OCI-LY7 (cell line): ENCODE measurements around the gene PPFIA4. TPM values are rescaled to one million over a fixed set of nuclear protein-coding genes. Genes with fewer than 3 reads are reported as not detected.

Experiments
- BruUV-seq: library from RNA; stranded (reverse); fragments of 400-500 nt; replicated peaks from 2 replicates; lab custom pipeline; 2021; lab: Mats Ljungman, UMichigan
- CTCF ChIA-PET: fragments of 300-600 bp; sonication (Branson Sonifier 250); formaldehyde crosslinking; loops from one replicate; lab custom pipeline; 2022; ENCODE audit warnings: antibody characterized with exemption; ENCODE audit not compliant: unreplicated experiment; lab: Charles Lee
- POLR2A ChIA-PET: fragments of 300-600 bp; sonication (Branson Sonifier 250); formaldehyde crosslinking; loops from one replicate; lab custom pipeline; 2022; ENCODE audit warnings: antibody characterized with exemption; lab: Charles Lee
- DNase-seq: peaks from one replicate; pipeline ENCODE4 v3.0.0-alpha.2; 2015; ENCODE audit warnings: low spot score
- H2AFZ ChIP-seq: fragments of 200-600 bp; sonication (generic), shearing (Covaris generic); 2 replicates; pipeline ENCODE4 v1.6.1; 2014; ENCODE audit warnings: mild to moderate bottlenecking, antibody characterized with exemption, low read length, moderate library complexity
- H3K27ac ChIP-seq: fragments of 200-600 bp; sonication (generic); 2 replicates; pipeline ENCODE4 v1.5.1; 2014; ENCODE audit warnings: mixed run types, low read depth, mild to moderate bottlenecking, moderate library complexity, low read length, inconsistent platforms; ENCODE audit not compliant: poor library complexity, severe bottlenecking
- H3K36me3 ChIP-seq: fragments of 200-600 bp; sonication (generic); 2 replicates; pipeline ENCODE4 v1.6.1; 2014; ENCODE audit warnings: mild to moderate bottlenecking, antibody characterized with exemption, low read length, moderate library complexity, mixed read lengths; ENCODE audit not compliant: insufficient read depth
- H3K4me1 ChIP-seq: fragments of 200-600 bp; sonication (generic); 2 replicates; pipeline ENCODE4 v1.5.1; 2014; ENCODE audit warnings: mild to moderate bottlenecking, low read length; ENCODE audit not compliant: insufficient read depth, poor library complexity, severe bottlenecking
- H3K4me2 ChIP-seq: fragments of 200-600 bp; sonication (generic); 2 replicates; pipeline ENCODE4 v1.6.1; 2014; ENCODE audit warnings: mild to moderate bottlenecking, low read length
- H3K4me3 ChIP-seq: fragments of 200-600 bp; sonication (generic); 2 replicates; pipeline ENCODE4 v1.5.1; 2014; ENCODE audit warnings: mild to moderate bottlenecking, low read depth, low read length; ENCODE audit not compliant: poor library complexity, severe bottlenecking
- H3K79me2 ChIP-seq: fragments of 200-600 bp; sonication (generic); 2 replicates; pipeline ENCODE4 v1.6.1; 2016; ENCODE audit warnings: low read depth, mild to moderate bottlenecking, low read length, moderate library complexity, mixed read lengths; ENCODE audit not compliant: insufficient read depth
- H3K9me2 ChIP-seq: fragments of 200-600 bp; sonication (generic); 2 replicates; pipeline ENCODE4 v1.6.1; 2016; ENCODE audit warnings: mild to moderate bottlenecking, low read length, mixed read lengths; ENCODE audit not compliant: insufficient read depth
- H3K9me3 ChIP-seq: fragments of 200-600 bp; sonication (generic); 2 replicates; pipeline ENCODE4 v1.6.1; 2014; ENCODE audit warnings: mild to moderate bottlenecking, mixed run types, low read length, mixed read lengths
- H4K20me1 ChIP-seq: fragments of 200-600 bp; sonication (generic); 2 replicates; pipeline ENCODE4 v1.6.1; 2014; ENCODE audit warnings: mild to moderate bottlenecking, antibody characterized with exemption, low read length, moderate library complexity, mixed read lengths; ENCODE audit not compliant: insufficient read depth
- EZH2phosphoT487 ChIP-seq: fragments of 200-600 bp; sonication (generic); IDR thresholded peaks from 2 replicates; pipeline ENCODE4 v1.6.1; 2018; ENCODE audit warnings: low read depth, borderline replicate concordance, mild to moderate bottlenecking, mixed run types, antibody characterized with exemption, low read length, moderate library complexity, mixed read lengths
- intact Hi-C: fragments of 100-400 bp; cut with micrococcal nuclease; formaldehyde crosslinking; loops from one replicate; pipeline ENCODE4 v1.10.0; 2022; ENCODE audit not compliant: unreplicated experiment
- total RNA-seq, 2 experiments: library from RNA; depleted of rRNA in 1 of 2; stranded (reverse); fragments of >200 nt in 1 of 2; shearing (Covaris generic) in 1 of 2; gene quantifications; 2 replicates each; pipeline ENCODE4 v1.2.3, GENCODE V29; 2014 to 2022
- TF ChIP-seq, protein P1 (sequence below): fragments of 200-600 bp; sonication (generic); conservative IDR thresholded peaks from 2 replicates; pipeline ENCODE4 v1.5.1; 2014; ENCODE audit warnings: mild to moderate bottlenecking, antibody characterized with exemption, low read length, moderate library complexity, mixed read lengths

Gene PPFIA4
- total RNA-seq, 2 experiments from 2014 or later, result 0.03 to 2.7 TPM

DNA sequence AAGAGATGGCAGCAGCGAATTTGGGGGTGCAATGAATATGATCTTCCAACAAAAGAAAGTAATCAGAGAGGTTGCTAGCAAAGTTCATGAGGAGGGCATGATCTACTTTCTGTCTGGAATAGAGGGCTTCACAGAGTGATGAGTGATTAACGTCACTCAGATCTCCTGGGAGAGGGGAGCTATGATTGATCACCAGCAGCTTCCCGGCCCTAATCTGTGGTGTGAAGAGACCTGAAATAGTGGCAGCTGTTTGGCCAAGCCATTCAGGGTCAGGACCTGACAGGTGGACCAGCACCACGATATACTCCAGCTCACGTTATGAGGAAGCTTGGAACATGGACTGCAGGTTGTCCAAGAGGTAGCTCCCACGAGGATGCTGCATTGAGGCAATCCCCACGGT, 39.0 kb upstream of the PPFIA4 start:
- POLR2A ChIA-PET, result no interaction called here
- Histone ChIP-seq H3K9me2 (no peaks in the 10 kb centered on the region), H3K9me3 (no peaks in the 10 kb centered on the region), H3K79me2 (no peaks in the 10 kb centered on the region), H2AFZ (no peak overlapping the region), H3K4me3 (no peak overlapping the region), H3K4me2 (no peak overlapping the region), H3K4me1 (no peaks in the 10 kb centered on the region), H3K27ac (no peak overlapping the region), H4K20me1 (no peaks in the 10 kb centered on the region), H3K36me3 (no peaks in the 10 kb centered on the region)
- TF ChIP-seq, protein P1, sequence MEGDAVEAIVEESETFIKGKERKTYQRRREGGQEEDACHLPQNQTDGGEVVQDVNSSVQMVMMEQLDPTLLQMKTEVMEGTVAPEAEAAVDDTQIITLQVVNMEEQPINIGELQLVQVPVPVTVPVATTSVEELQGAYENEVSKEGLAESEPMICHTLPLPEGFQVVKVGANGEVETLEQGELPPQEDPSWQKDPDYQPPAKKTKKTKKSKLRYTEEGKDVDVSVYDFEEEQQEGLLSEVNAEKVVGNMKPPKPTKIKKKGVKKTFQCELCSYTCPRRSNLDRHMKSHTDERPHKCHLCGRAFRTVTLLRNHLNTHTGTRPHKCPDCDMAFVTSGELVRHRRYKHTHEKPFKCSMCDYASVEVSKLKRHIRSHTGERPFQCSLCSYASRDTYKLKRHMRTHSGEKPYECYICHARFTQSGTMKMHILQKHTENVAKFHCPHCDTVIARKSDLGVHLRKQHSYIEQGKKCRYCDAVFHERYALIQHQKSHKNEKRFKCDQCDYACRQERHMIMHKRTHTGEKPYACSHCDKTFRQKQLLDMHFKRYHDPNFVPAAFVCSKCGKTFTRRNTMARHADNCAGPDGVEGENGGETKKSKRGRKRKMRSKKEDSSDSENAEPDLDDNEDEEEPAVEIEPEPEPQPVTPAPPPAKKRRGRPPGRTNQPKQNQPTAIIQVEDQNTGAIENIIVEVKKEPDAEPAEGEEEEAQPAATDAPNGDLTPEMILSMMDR, result no peak
- no peak for TF ChIP-seq EZH2phosphoT487
- no TSS peak for BruUV-seq
- CTCF ChIA-PET, result interaction anchor here (0.8 kb wide), 1 partner anchor 19 kb away, joined by 3 read pairs; no protein-coding TSS in a partner anchor
- intact Hi-C loops, result no loop called here
- DNase-seq, result no peak

DNA sequence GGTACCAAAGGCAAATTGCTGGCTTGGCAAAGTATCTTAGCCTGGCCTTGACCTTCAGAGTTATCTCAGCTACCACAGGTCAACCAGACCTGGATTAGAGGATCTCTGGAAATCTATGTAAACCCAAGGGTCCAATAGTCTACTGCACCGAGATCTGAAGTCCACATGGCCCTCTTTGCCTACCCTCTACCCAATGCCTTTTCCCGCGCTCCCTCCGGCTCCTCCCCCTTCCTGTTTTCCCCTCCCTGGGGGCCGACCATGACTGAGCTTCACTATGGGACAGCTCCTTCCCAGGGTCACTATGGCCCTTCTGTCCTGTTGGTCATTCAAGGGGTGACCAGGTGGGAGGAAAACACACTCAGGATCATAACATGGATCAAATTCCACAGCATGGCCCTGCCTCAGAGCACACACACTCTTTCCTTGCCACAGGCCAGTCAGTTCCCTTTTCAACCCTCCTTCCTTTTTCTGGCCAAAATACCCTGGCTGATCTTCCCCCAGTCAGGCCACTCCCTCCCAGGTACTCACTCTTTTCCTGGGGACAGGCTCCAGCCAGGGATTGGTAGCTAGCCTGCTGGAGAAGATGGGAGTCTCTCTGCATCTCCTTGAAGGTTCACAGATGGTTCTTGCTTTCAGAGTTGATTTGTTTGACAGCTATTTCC, 38.2 kb upstream of the PPFIA4 start:
- H3K9me2 ChIP-seq, result no peaks in the 10 kb centered on the region
- no peaks in the 10 kb centered on the region for H3K4me1 ChIP-seq
- ChIA-PET CTCF (interaction anchor here (0.8 kb wide), 1 partner anchor 20 kb away, joined by 3 read pairs; no protein-coding TSS in a partner anchor), POLR2A (interaction anchor here (0.6 to 1.1 kb wide), 3 partner anchors 9 to 162 kb away, joined by 3 to 4 read pairs (median 3); no protein-coding TSS in a partner anchor)
- no peaks in the 10 kb centered on the region for H3K9me3 ChIP-seq
- H3K79me2 ChIP-seq, result no peaks in the 10 kb centered on the region
- no peaks in the 10 kb centered on the region for H4K20me1 ChIP-seq
- DNase-seq, result no peak
- BruUV-seq, result no TSS peak
- no peak overlapping the region for H3K27ac ChIP-seq
- no peak for TF ChIP-seq EZH2phosphoT487
- TF ChIP-seq, protein P1, result no peak
- intact Hi-C loops, result no loop called here
- no peaks in the 10 kb centered on the region for H3K36me3 ChIP-seq
- H3K4me2 ChIP-seq, result no peak overlapping the region
- no peak overlapping the region for H3K4me3 ChIP-seq
- no peak overlapping the region for H2AFZ ChIP-seq

DNA sequence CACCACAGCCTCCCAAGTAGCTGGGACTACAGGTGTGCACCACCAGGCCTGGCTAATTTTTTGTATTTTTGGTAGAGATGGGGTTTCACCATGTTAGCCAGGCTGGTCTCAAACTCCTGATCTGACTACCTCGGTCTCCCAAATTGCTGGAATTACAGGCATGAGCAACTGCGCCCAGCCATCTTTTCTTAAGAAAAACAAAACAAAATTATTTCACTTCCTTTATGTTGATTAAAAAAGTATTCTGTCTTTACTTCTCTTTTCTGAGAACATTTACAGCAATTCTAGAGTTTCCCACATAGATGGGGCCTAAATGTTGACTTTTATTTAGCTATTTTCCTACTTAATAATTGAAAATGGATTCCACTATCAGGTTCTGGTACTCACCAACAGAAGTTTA, 36.4 kb upstream of the PPFIA4 start:
- no peak overlapping the region for H3K4me2 ChIP-seq
- no peak for DNase-seq
- no peaks in the 10 kb centered on the region for H3K36me3 ChIP-seq
- ChIA-PET CTCF (no interaction called here), POLR2A (interaction anchor here (1.0 kb wide), 1 partner anchor 17 kb away, joined by 4 read pairs; the partner anchor contains the start of gene TMEM183A)
- no peaks in the 10 kb centered on the region for H3K9me3 ChIP-seq
- no peak for TF ChIP-seq EZH2phosphoT487
- TF ChIP-seq, protein P1, result no peak
- no peak overlapping the region for H3K4me3 ChIP-seq
- H2AFZ ChIP-seq, result no peak overlapping the region
- no peaks in the 10 kb centered on the region for H3K4me1 ChIP-seq
- H4K20me1 ChIP-seq, result no peaks in the 10 kb centered on the region
- H3K79me2 ChIP-seq, result no peaks in the 10 kb centered on the region
- BruUV-seq, result no TSS peak
- H3K9me2 ChIP-seq, result no peaks in the 10 kb centered on the region
- intact Hi-C loops, result no loop called here
- H3K27ac ChIP-seq, result no peak overlapping the region
